ENCODE measurements around the gene DNAJC5G. TPM values are rescaled to one million over a fixed set of nuclear protein-coding genes. Genes with fewer than 3 reads are reported as not detected.

Gene DNAJC5G
- total RNA-seq, 1 experiment from 2014 or later = 0.37 TPM

- H3K4me3 Mint-ChIP-seq = no peak overlapping the region; a peak in 1 of 5 replicates
- H4K8ac ChIP-seq (replicated peaks; ENCODE audit: insufficient read length, low read depth, low read length) = no peak overlapping the region
- no peaks in the 10 kb centered on the region for H3K4me1 ChIP-seq (ENCODE audit: insufficient read depth, low read length)
- no peak overlapping the region; a peak in 1 of 7 replicates for H3K27ac Mint-ChIP-seq
- H3K23me2 ChIP-seq (ENCODE audit: insufficient read length, low read depth, low read length, poor library complexity, severe bottlenecking) = no peaks in the 10 kb centered on the region
- no peak overlapping the region for H3K27ac ChIP-seq (ENCODE audit: insufficient read length, low read depth, low read length)
- H2BK15ac ChIP-seq (ENCODE audit: low read depth, low read length) = no peak overlapping the region
- no peak overlapping the region for H2BK20ac ChIP-seq (ENCODE audit: low read depth, low read length, poor library complexity, severe bottlenecking)
- no peaks in the 10 kb centered on the region for H3K9me3 ChIP-seq (ENCODE audit: control insufficient read depth, low read depth, low read length)
- H3T11ph ChIP-seq (ENCODE audit: low read length) = no peak overlapping the region
- H3K23ac ChIP-seq (ENCODE audit: insufficient read length, low read depth, low read length) = no peak overlapping the region
- no peak overlapping the region for H4K5ac ChIP-seq (ENCODE audit: insufficient read length, low read depth, low read length)
- H3K18ac ChIP-seq (ENCODE audit: insufficient read length, low read depth, low read length) = no peak overlapping the region
- no peaks in the 10 kb centered on the region for H3K79me2 ChIP-seq (ENCODE audit: insufficient read depth, low read length)
- no peak for DNase-seq
- H2BK5ac ChIP-seq (ENCODE audit: insufficient read length, low read length) = no peak overlapping the region
- no peaks in the 10 kb centered on the region for H3K79me1 ChIP-seq (ENCODE audit: insufficient read depth, low read depth, low read length, poor library complexity, severe bottlenecking)
- H2AFZ ChIP-seq (ENCODE audit: low read length) = no peak overlapping the region
- WGBS (ENCODE audit: extremely low coverage, insufficient read length, low lambda C conversion rate) = no CpG with 5 or more reads among the region's 15 CpGs
- no peak overlapping the region for H3K56ac ChIP-seq (ENCODE audit: insufficient read length, low read depth, low read length)
- H3K4me2 ChIP-seq (ENCODE audit: insufficient read depth, insufficient read length, low read length) = no peak overlapping the region
- H2BK120ac ChIP-seq (ENCODE audit: low read depth, low read length, poor library complexity, severe bottlenecking) = no peak overlapping the region
- H3K4ac ChIP-seq (ENCODE audit: low read depth, low read length) = no peak overlapping the region
- H3K9me3 Mint-ChIP-seq = no peaks in the 10 kb centered on the region
- H3K27me3 ChIP-seq (ENCODE audit: insufficient read depth, low read length) = no peaks in the 10 kb centered on the region
- no peaks in the 10 kb centered on the region for H3K27me3 Mint-ChIP-seq (ENCODE audit: low read depth)
- H4K20me1 ChIP-seq (ENCODE audit: control insufficient read depth, insufficient read depth, insufficient read length) = peaks cover 2% of the 10 kb centered on the region
- no peaks in the 10 kb centered on the region for H3K4me1 Mint-ChIP-seq
- TF ChIP-seq, protein P1, sequence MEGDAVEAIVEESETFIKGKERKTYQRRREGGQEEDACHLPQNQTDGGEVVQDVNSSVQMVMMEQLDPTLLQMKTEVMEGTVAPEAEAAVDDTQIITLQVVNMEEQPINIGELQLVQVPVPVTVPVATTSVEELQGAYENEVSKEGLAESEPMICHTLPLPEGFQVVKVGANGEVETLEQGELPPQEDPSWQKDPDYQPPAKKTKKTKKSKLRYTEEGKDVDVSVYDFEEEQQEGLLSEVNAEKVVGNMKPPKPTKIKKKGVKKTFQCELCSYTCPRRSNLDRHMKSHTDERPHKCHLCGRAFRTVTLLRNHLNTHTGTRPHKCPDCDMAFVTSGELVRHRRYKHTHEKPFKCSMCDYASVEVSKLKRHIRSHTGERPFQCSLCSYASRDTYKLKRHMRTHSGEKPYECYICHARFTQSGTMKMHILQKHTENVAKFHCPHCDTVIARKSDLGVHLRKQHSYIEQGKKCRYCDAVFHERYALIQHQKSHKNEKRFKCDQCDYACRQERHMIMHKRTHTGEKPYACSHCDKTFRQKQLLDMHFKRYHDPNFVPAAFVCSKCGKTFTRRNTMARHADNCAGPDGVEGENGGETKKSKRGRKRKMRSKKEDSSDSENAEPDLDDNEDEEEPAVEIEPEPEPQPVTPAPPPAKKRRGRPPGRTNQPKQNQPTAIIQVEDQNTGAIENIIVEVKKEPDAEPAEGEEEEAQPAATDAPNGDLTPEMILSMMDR (conservative IDR thresholded peaks at IDR 0.05) = no peak
- no peak overlapping the region for H3K9ac ChIP-seq (ENCODE audit: extremely low read depth, insufficient read length, low read length)
- no peak overlapping the region for H3K14ac ChIP-seq (ENCODE audit: insufficient read depth, low read length)
- H2BK12ac ChIP-seq (ENCODE audit: insufficient read length, low read depth, low read length) = no peak overlapping the region
- H2AK5ac ChIP-seq (ENCODE audit: insufficient read length, low read length) = no peak overlapping the region
- H4K91ac ChIP-seq (ENCODE audit: insufficient read length, low read depth, low read length) = no peak overlapping the region
- peaks cover 63 to 100% (median 99%) of the 10 kb centered on the region in 3 experiments for H3K36me3 Mint-ChIP-seq (ENCODE audit: insufficient read depth in 1 of 3, low read depth in 3 of 3)
These were observed 37.8 kb upstream of the DNAJC5G start for GRCh38 chr2:27237341-27237945.
